ENCODE measurements around the gene ANKRD34A.

ANKRD34A gene

GRCh38 chr1:145964328-145965118 lies at the start of gene ANKRD34A, which contains the start of gene POLR3GL:
Gene ANKRD34A, minus strand, starts transcription at chr1:145964575. Its CDS starts 2,816 bp downstream, at chr1:145961759.
Gene POLR3GL, plus strand, starts transcription at chr1:145964690. Its CDS starts 10,176 bp downstream, at chr1:145974866.
- DNase-seq (ENCODE audit: low spot score): peak; percentile 97

- no peak for DNase-seq (ENCODE audit: low spot score)
These were observed 49.2 kb upstream of the ANKRD34A start for GRCh38 chr1:146013559-146013922.

- peak; percentile 78 for DNase-seq (ENCODE audit: low spot score)
These were observed 48.6 kb upstream of the ANKRD34A start for GRCh38 chr1:146012703-146013558.

GRCh38 chr1:146010126-146010738 lies 45.9 kb upstream of the ANKRD34A start:
- no peak for DNase-seq (ENCODE audit: low spot score)

- DNase-seq (ENCODE audit: low spot score): no peak
These were observed 43.2 kb upstream of the ANKRD34A start for GRCh38 chr1:146007489-146008133.

- no peak for DNase-seq (ENCODE audit: low spot score)
These were observed 37.3 kb upstream of the ANKRD34A start for GRCh38 chr1:146001709-146002108.

GRCh38 chr1:145999321-146000024 lies 35.1 kb upstream of the ANKRD34A start:
- DNase-seq (ENCODE audit: low spot score): no peak

GRCh38 chr1:145997718-145998023 lies 33.3 kb upstream of the ANKRD34A start:
- DNase-seq (ENCODE audit: low spot score): no peak

- peak; percentile 66 for DNase-seq (ENCODE audit: low spot score)
These were observed 32.8 kb upstream of the ANKRD34A start for GRCh38 chr1:145997016-145997717.

GRCh38 chr1:145996433-145997015 lies 32.1 kb upstream of the ANKRD34A start, which contains the start of gene TXNIP:
Gene TXNIP, minus strand, starts transcription at chr1:145996579. Its CDS starts 313 bp downstream, at chr1:145996266.
- DNase-seq (ENCODE audit: low spot score): peak; percentile 97

- no peak for DNase-seq (ENCODE audit: low spot score)
These were observed 31.6 kb upstream of the ANKRD34A start for GRCh38 chr1:145995964-145996432.

GRCh38 chr1:145995148-145995881 lies 30.9 kb upstream of the ANKRD34A start:
- DNase-seq (ENCODE audit: low spot score): no peak

- DNase-seq (ENCODE audit: low spot score): peak; percentile 46
These were observed 30.2 kb upstream of the ANKRD34A start for GRCh38 chr1:145994391-145995120.

GRCh38 chr1:145993618-145994390 lies 29.4 kb upstream of the ANKRD34A start:
- no peak for DNase-seq (ENCODE audit: low spot score)

- DNase-seq (ENCODE audit: low spot score): no peak
These were observed 28.7 kb upstream of the ANKRD34A start for GRCh38 chr1:145992958-145993617.

- DNase-seq (ENCODE audit: low spot score): no peak
These were observed 28.1 kb upstream of the ANKRD34A start for GRCh38 chr1:145992502-145992936.

GRCh38 chr1:145991735-145992412 lies 27.5 kb upstream of the ANKRD34A start:
- DNase-seq (ENCODE audit: low spot score): no peak
